ENCODE data around the gene DENND4C. TPM values are rescaled to one million over a fixed set of nuclear protein-coding genes. Genes with fewer than 3 reads are reported as not detected.
A peak's percentile ranks its signal among the peaks of the same experiment; 100 is the strongest.

The DENND4C gene
- 10 to 100 TPM; 17.4 to 18.5 TPM for total RNA-seq

DNA sequence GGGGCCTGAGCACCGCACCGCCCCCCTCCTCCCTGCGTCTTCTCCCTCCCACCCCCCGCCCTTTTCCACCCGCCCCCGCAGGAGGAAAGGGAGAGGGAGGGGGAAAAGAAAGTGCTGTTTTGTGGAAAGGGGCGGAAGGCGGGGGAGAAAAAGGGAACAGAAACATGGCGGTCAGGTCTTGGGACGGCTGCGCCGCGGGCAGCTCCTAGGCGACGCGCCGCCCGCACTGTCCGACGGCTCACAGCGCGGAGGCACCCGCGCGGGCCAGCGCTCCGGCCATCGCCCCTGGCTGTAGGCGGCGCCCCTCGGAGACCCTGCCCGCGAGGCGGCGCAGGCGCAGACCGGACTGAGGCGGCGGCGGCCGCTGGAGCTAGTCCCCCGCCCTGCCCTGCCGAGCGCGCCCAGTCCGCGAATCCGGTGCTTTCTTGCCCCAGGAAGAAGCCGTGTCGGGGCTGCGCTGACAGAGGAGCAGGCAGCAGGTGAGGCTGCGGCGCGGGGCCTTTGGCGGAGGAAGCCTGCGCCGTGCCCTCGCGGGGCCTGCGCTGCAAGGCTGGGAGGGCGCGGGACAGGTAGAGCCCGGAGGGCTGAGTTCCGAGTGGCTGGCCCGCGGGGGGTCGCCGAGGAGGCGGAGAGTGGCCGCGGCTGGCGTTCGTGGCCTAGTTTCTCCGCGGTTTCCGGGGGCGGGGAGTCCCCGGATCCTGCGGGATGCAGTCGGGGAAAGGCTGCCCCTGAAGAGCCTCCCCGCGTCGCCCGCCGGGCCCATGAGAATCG is at the start of gene DENND4C:
DENND4C (plus strand) TSS at position 339 of the 771 bp plus-strand sequence. CDS start 45,482 bp downstream, outside the sequence.
- H3K9me3 Mint-ChIP-seq: no peaks in the 10 kb centered on the region
- peak; percentile 86 for DNase-seq
- TF ChIP-seq, protein P1, sequence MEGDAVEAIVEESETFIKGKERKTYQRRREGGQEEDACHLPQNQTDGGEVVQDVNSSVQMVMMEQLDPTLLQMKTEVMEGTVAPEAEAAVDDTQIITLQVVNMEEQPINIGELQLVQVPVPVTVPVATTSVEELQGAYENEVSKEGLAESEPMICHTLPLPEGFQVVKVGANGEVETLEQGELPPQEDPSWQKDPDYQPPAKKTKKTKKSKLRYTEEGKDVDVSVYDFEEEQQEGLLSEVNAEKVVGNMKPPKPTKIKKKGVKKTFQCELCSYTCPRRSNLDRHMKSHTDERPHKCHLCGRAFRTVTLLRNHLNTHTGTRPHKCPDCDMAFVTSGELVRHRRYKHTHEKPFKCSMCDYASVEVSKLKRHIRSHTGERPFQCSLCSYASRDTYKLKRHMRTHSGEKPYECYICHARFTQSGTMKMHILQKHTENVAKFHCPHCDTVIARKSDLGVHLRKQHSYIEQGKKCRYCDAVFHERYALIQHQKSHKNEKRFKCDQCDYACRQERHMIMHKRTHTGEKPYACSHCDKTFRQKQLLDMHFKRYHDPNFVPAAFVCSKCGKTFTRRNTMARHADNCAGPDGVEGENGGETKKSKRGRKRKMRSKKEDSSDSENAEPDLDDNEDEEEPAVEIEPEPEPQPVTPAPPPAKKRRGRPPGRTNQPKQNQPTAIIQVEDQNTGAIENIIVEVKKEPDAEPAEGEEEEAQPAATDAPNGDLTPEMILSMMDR (IDR thresholded peaks at IDR 0.05): peak; percentile 16
- H3K36me3 Mint-ChIP-seq (ENCODE audit: low read depth): peaks cover 2% of the 10 kb centered on the region
- intact Hi-C loops (cut with micrococcal nuclease): loop anchor here (5.0 kb wide), 2 partner anchors 48 to 147 kb away; no protein-coding TSS in a partner anchor
- ATAC-seq: peak; percentile 86
- ChIA-PET POLR2A (interaction anchor here (0.9 to 2.3 kb wide), 11 partner anchors 9 to 225 kb away, joined by 3 to 8 read pairs (median 3); partner anchors contain the start of gene RPS6), CTCF (interaction anchor here (0.7 to 1.5 kb wide), 7 partner anchors 17 to 227 kb away, joined by 3 to 4 read pairs (median 3); no protein-coding TSS in a partner anchor)
- H3K27ac Mint-ChIP-seq: peak within 1 kb of the TSS; percentile 71
- H3K4me1 Mint-ChIP-seq (ENCODE audit: low read depth): peaks cover 17% of the 10 kb centered on the region
- H3K27me3 Mint-ChIP-seq: no peaks in the 10 kb centered on the region
- no peak within 1 kb of the TSS for H3K4me3 Mint-ChIP-seq

DNA sequence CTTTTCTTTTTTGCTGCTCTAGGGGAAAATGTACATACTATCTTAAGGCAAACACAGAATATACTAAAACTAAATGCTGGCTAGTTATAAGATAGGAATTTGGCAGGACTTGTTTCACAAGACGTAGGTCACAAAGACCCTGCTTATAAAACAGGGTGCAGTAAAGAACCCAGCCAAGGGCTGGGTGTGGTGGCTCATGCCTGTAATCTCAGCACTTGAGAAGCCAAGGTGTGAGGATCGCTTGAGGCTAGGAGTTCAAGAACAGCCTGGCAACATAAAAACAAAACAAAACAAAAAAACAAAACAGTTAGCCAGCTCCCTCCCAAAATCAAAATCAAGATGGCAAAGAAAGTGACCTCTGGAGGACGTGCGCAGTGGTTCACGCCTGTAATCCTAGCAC is 49.5 kb upstream of the DENND4C start:
- no peak for ATAC-seq
- ChIA-PET CTCF (no interaction called here), POLR2A (interaction anchor here (1.0 kb wide), 1 partner anchor 79 kb away, joined by 4 read pairs; the partner anchor contains the start of gene HAUS6)
- H3K4me1 Mint-ChIP-seq (ENCODE audit: low read depth): peaks cover 26% of the 10 kb centered on the region
- H3K9me3 Mint-ChIP-seq: no peaks in the 10 kb centered on the region
- H3K36me3 Mint-ChIP-seq (ENCODE audit: low read depth): no peaks in the 10 kb centered on the region
- H3K4me3 Mint-ChIP-seq: no peak overlapping the region
- no peak overlapping the region for H3K27ac Mint-ChIP-seq
- TF ChIP-seq, protein P1 (IDR thresholded peaks at IDR 0.05): no peak
- DNase-seq: no peak
- intact Hi-C loops (cut with micrococcal nuclease): loop anchor here (2.0 to 5.0 kb wide), 2 partner anchors 20 to 51 kb away; partner anchors contain the start of gene DENND4C
- no peaks in the 10 kb centered on the region for H3K27me3 Mint-ChIP-seq

DNA sequence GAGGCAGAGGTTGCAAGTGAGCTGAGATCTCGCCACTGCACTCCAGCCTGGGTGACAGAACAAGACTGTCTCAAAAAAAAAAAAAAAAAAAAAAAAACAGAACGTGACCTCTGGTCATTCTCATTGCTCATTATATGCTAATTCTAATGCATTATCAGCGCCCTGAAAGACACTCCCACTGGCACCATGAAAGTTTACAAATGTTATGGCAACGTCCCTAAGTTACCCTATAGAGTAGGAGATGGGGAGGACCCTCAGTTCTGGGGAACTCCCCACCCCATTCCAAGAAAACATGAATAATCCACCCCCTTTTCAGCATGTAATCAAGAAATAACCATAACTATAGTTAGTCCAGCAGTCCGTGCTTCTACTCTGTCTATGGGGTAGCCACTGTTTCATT is 48.9 kb upstream of the DENND4C start:
- peak; percentile 30 for DNase-seq
- Mint-ChIP-seq H3K9me3 (no peaks in the 10 kb centered on the region), H3K27me3 (no peaks in the 10 kb centered on the region), H3K4me1 (ENCODE audit: low read depth) (peaks cover 31% of the 10 kb centered on the region), H3K36me3 (ENCODE audit: low read depth) (no peaks in the 10 kb centered on the region), H3K27ac (no peak overlapping the region), H3K4me3 (no peak overlapping the region)
- intact Hi-C loops (cut with micrococcal nuclease): loop anchor here (2.0 to 5.0 kb wide), 2 partner anchors 21 to 51 kb away; partner anchors contain the start of gene DENND4C
- CTCF ChIA-PET: no interaction called here
- TF ChIP-seq, protein P1 (IDR thresholded peaks at IDR 0.05): no peak
- ATAC-seq: peak; percentile 31
- POLR2A ChIA-PET: interaction anchor here (1.0 kb wide), 1 partner anchor 79 kb away, joined by 4 read pairs; the partner anchor contains the start of gene HAUS6

DNA sequence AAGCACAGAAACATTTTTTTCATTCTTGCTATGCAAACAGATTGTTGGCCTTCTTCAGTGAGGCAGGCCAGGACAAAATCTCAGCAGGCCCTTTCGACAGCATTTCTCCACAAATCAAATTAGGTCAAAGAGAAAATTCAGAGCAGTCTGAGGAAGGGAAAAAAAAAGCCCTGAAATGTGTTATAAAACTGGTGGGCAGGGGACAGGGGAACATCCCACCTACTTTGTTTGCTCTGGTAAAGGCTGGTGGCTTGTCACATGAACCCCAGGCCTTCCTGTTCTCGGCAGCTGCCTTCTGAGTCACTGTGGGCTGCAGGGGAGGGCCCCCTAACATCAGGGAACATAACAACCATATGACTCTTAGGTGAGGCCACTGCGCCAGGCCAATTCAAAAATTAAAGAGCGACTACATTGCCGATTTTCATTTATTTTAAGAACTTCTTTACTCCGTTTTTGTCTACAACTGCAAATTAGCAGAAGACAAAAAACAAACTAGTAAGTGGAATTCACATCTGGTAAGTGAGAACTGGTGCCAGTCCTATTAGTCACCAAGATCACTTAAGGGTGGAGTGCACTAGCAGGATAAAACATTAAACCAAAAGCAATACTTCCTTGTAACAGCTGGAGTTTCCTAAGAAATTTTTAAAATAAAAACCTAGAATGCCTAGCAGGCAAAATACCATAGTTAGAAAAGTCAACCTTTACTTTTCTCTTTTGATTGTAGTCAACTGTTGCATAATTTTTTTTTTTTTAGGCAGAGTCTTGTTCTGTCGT is 46.2 kb upstream of the DENND4C start:
- ChIA-PET POLR2A (interaction anchor here (0.6 to 2.3 kb wide), 8 partner anchors 13 to 1176 kb away, joined by 3 to 8 read pairs (median 4); partner anchors contain the start of genes DENND4C and RPS6), CTCF (interaction anchor here (0.8 to 2.8 kb wide), 7 partner anchors 10 to 281 kb away, joined by 3 to 19 read pairs (median 4); partner anchors contain the start of gene RRAGA)
- Mint-ChIP-seq H3K4me3 (peak overlapping the region; percentile 69), H3K27ac (peak overlapping the region; percentile 94), H3K9me3 (no peaks in the 10 kb centered on the region), H3K36me3 (ENCODE audit: low read depth) (no peaks in the 10 kb centered on the region), H3K4me1 (ENCODE audit: low read depth) (peaks cover 31% of the 10 kb centered on the region), H3K27me3 (no peaks in the 10 kb centered on the region)
- peak; percentile 95 for DNase-seq
- ATAC-seq: peak; percentile 99
- intact Hi-C loops (cut with micrococcal nuclease): loop anchor here (5.0 kb wide), 1 partner anchor 48 kb away; the partner anchor contains the start of gene DENND4C
- TF ChIP-seq, protein P1 (IDR thresholded peaks at IDR 0.05): no peak
